Measurements from ENCODE around the gene SEMA7A.

DNA sequence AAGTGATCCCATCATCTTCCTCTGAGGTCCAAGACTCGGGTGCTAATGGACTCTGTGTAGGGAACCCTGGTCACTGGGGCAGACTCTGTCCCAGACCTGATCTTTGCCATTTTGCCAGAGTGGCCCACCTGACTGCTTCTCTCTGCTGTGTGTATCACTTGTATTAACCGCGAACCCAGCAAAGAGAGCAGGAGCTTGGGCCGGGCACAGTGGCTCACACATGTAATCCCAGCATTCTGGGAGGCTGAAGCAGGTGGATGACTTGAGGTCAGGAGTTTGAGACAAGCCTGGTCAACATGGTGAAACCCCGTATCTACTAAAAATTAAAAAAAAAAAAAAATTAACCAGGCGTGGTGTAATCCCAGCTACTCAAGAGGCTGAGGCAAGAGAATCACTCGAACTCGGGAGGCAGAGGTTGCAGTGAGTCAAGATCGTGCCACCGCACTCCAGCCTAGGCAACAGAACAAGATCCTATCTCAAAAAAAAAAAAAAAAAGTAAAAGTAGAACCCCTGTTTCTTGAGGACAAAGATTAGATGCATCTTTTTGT, 33.4 kb downstream of the SEMA7A start:
- TF ChIP-seq, protein P1, sequence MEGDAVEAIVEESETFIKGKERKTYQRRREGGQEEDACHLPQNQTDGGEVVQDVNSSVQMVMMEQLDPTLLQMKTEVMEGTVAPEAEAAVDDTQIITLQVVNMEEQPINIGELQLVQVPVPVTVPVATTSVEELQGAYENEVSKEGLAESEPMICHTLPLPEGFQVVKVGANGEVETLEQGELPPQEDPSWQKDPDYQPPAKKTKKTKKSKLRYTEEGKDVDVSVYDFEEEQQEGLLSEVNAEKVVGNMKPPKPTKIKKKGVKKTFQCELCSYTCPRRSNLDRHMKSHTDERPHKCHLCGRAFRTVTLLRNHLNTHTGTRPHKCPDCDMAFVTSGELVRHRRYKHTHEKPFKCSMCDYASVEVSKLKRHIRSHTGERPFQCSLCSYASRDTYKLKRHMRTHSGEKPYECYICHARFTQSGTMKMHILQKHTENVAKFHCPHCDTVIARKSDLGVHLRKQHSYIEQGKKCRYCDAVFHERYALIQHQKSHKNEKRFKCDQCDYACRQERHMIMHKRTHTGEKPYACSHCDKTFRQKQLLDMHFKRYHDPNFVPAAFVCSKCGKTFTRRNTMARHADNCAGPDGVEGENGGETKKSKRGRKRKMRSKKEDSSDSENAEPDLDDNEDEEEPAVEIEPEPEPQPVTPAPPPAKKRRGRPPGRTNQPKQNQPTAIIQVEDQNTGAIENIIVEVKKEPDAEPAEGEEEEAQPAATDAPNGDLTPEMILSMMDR (conservative IDR thresholded peaks at IDR 0.05 in 1 of 2, IDR thresholded peaks at IDR 0.05 in 1 of 2; ENCODE audit: extremely low read depth in 1 of 2, insufficient read depth in 1 of 2, low read depth in 1 of 2, low read length in 2 of 2) = no peak
- TF ChIP-seq EZH2 (IDR thresholded peaks at IDR 0.05; ENCODE audit: borderline replicate concordance, low read length) = no peak
